GM19372 (cell line): Measurements from ENCODE around the gene ZGRF1.
"Not testable (repeated sequence)": the region's sequence is repeated elsewhere in the genome, so short reads cannot be mapped to it uniquely, and the experiment has no call there.

ENCODE experiments used
- ATAC-seq: cut with Tn5 transposase; IDR thresholded peaks from one replicate; pipeline ENCODE4 v1.9.1; 2021; ENCODE audit warnings: mild to moderate bottlenecking, low read depth, moderate library complexity; ENCODE audit not compliant: unreplicated experiment

ZGRF1 gene

DNA sequence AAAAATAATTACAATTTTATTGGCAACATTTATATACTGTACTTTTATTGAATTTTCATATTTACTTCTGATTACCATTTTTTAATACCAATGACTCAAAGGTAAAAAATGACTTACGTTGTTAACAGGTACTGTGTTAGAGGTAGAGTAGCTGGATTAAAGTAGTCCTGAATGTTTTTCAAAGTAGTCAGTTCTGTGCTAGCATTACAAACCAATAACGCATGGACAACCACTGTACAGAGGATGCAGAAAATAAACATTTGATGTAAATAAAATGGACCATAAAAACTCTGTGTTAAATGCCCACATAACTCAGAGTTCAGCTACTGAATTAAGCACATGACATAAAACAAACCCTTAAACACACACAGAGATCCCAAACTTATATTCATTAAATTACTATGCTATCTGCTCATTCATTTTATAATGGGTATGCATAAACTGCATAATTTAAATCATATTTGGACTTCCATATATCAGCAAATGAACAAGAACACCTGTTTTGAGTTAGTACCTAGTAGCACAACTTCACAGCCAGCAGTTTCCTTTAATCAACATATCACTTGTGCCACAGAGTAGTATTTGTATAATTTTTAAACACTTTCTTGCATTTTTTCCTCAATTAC, 74.3 kb downstream of the ZGRF1 start:
- ATAC-seq: no peak

DNA sequence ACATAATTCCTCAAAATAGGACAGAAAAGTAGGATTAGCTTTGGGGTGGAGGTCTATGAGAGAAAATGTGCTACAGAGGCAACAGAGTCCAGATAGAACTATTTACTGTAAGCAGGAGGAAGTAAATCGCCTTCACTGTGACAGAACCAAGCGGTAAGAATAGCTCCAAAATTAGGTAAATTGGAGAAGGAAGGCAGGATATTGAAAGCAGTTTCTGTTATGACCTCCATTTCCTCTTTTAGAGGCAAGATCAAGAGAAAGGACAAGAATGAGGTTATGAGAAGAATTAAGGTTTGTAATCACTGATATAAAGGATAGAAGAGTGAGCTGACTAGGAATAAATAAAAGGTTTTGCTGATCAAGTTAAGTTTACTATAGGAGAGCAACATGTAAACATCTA, 76.6 kb downstream of the ZGRF1 start:
- no peak for ATAC-seq

DNA sequence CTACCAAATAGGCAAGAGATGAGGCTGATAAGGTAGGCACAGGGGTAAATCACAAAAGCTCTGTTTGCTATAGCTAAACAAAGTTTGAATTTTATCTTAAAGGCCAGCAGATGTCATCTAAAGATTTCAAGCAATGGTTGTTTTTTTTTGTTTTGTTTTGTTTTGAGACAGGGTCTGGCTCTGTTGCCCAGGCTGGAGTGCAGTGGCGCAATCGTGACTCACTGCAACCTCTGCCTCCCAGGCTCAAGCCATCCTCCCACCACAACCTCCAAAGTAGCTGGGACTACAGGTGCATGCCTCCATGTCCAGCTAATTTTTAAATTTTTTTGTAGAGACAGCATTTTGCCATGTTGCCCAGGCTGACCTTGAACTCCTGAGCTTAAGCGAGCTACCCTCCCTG, 77.7 kb downstream of the ZGRF1 start:
- ATAC-seq: no peak

- ATAC-seq: no peak
These were observed 78.9 kb downstream of the ZGRF1 start for GRCh38 chr4:112557676-112558411.

DNA sequence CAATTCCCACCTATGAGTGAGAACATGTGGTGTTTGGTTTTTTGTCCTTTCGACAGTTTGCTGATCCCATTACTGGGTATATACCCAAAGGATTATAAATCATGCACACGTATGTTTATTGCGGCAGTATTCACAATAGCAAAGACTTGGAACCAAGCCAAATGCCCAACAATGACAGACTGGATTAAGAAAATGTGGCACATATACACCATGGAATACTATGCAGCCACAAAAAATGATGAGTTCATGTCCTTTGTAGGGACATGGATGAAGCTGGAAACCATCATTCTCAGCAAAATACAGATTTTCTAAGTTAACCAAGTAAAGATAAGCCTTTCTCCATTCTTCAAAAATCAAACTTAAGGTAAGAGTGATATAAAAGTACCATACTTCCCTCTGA, 82.4 kb downstream of the ZGRF1 start:
- not testable (repeated sequence) for ATAC-seq

- no peak for ATAC-seq
These were observed 84.0 kb downstream of the ZGRF1 start for GRCh38 chr4:112552668-112553067.

- ATAC-seq: peak; percentile 53
These were observed 86.0 kb downstream of the ZGRF1 start for GRCh38 chr4:112550728-112551127.

DNA sequence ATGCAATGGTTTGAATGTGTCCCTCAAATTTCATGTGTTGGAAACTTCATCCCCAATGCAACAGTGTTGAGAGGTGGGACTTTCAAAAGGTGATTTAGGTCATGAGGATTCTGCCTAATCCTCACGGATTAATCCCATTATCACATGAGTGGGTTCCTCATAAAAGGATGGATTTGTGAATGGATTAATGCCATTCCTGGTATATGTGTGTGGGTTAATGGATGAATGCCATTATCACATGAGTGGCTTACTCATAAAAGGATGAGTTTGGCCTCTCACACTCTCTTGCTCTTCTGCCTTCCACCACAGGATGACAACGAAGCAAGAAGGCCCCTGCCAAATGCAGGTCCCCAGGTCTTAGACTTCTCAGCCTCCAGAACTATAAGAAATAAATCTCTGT, 90.2 kb downstream of the ZGRF1 start:
- no peak for ATAC-seq

DNA sequence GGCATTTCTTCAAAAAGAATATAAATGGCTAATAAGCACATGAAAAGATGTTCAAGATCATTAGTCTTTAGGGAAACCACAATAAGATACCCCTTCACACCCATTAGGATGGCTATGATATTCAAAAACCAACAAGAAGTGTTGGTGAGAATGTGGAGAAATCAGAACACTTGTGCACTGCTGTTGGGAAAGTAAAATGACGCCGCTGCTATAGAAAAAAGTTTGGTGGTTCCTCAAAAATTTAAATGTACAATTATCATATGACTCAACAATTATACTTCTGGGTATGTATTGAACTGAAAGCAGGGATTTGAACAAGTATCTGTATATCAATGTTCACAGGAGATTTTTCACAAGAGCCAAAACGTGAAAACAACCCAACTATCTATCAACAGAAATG, 91.4 kb downstream of the ZGRF1 start:
- ATAC-seq: no peak

GRCh38 chr4:112540695-112541094, 96.0 kb downstream of the ZGRF1 start:
- ATAC-seq: no peak

DNA sequence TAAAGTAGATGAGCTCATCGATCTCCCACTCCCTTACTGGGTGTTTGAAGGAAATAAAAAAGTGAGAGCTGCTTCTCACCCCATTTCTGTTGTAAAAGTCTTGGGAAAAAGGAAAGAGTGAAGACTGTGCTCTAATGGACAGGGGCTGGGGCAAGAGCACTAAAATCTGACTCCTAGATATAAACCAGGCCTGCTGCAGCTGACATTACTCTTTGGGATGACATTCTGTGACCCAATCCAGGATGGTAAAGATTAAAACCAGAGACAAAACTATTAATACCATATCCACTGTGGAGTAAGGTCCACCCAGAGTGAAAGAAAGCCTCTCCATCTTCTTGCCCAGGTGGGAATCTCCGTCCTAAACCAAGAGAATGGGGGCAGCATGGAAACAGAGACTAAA, 100.6 kb downstream of the ZGRF1 start:
- no peak for ATAC-seq

DNA sequence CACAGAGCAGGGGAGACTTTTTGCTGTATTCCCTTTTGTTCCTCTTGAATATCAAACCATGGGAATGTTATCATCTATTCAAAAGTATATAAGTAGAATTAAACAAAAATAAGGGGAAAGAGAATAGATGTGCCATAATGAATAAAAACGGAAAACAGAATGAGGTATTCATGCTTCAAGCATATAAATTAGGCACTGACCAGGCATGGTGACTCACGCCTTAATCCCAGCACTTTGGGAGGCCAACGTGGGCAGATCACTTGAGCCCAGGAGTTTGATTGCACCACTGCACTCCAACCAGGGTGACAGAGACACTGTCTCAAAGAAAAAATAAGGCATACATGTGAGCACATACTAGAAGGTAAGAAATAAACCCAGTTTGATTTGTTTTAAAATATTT, 104.4 kb downstream of the ZGRF1 start:
- ATAC-seq: no peak

- ATAC-seq: no peak
These were observed 105.6 kb downstream of the ZGRF1 start for GRCh38 chr4:112531146-112531545.

DNA sequence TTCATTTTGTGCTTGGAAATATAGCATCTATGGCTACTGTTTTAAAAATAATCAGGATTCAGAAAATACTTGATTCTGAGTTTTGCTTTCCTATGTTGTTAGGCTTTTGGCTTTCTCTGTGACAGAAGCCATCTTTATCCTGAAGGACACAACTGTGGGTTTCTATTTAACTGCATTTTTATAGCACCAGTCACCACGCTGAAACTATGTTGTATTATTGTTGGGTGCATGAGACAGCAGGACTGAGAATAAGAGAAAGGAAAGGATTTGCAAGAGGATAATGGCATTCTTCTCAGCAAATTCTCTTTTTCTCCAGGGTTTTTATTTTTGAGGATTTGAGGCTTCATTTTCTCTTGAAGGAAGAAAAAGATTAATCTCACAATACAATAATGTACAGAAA, 110.6 kb downstream of the ZGRF1 start:
- no peak for ATAC-seq

DNA sequence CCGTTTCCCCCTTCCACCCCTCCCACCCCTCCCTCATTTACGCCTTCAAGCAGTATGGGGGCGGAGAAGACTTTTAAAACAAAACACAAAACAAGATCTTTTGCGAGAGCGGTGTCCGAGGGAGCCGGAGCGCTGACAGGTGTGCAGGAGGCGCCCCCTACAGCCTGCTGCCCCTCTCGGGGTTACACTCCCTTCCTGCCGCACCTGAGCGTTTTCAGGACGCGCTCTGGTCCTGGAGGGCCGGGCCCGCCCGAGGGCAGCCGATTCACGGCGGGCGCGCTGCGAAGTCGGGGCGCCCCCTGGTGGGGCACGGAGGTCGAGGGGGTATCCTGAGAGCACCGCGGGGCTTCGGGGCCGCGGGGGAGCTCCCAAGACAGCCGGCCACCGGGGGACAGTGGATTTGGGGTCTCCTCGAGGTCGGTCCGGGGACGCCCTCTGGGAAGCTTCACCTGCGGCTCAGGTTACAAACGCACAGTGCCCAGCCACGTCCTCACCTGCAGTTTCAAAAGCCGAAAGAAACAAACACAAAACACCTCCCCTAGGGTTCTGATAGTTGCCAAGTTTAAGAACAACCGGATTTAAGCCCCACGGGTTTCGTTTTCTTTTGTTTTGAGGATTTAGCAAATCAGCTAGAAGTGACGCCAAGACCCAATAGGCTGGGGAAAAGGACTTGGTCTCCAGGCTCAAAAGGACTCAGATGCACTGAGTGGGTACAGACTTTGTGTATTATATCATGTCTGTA, 112.8 kb downstream of the ZGRF1 start:
- ATAC-seq: peak; percentile 79

DNA sequence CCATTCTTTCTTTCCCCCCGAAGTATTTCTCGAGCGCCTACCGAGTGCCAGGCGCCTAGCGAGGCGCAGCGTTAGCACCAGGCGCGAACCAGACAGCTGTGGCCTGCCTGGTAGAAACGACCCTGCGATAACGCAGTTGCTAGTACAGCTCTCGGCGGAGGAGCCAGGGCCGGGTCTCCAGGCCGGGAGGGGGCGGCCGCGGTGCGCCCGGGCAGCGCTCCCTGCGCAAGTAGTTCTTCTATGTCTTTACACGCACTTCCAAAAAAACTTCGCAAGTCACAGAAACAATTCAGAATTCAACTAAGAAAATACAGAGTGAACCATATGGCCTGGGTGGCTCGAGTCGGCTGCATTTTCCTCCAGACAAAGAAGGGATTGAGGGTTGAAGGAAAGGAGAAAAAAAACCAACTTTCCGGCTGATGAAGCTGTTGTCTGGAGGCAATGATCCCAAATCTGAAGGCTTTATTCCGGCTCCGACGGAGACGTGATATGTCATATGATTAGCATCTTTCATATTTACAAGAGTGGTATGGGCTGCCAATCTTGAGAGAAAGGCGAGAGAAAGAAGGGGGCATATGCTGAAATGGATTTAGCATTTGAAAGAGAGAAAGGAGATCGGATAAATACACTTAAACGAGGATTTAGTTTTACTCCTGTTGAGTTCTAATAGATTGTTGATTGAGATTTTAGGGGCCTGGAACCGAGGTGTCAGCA, 113.5 kb downstream of the ZGRF1 start:
- peak; percentile 40 for ATAC-seq

GRCh38 chr4:112522431-112522830, 114.3 kb downstream of the ZGRF1 start:
- ATAC-seq: not testable (repeated sequence)

DNA sequence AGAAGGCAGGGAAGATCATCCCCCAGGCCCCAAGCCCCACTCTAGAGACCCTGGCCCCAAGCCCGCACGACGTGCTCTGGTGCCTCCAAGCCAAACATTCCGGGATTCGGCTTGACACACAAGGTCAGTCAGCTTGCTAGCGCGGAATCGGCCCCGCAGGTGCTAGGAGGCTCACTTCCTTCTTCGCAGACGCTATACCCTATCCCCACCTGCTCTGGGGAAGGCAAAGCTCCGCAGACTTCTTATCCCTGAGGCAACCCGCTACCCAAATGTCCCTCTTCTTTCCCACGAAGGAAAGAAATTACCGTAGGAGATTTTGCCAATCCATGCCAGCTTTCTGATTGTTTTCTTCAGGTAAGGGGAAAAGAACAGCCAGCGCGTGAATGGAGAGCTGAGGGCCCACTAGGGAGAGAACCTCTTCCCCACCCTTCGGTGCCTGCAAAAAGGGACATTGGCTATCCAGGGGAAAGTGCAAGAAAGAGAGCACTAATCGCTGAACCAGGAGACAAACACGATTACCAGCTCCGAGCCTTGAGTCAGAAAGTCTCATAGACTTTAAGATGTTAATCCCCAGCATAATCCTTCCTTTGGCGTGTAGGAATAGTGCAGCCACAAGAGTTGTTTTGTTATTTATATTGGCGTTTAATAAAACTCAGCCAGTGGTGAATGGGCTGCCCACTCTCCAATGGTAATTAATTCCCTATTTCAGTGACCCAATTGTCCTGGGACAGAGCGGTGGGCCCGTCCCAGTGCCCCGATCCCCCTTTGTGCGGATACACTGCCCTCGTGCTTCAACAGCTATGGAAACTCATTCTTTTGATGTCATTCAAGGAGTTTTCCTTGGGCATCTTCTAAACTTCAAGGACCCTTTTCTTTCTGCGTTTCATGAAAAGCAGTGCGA, 115.3 kb downstream of the ZGRF1 start:
- no peak for ATAC-seq

DNA sequence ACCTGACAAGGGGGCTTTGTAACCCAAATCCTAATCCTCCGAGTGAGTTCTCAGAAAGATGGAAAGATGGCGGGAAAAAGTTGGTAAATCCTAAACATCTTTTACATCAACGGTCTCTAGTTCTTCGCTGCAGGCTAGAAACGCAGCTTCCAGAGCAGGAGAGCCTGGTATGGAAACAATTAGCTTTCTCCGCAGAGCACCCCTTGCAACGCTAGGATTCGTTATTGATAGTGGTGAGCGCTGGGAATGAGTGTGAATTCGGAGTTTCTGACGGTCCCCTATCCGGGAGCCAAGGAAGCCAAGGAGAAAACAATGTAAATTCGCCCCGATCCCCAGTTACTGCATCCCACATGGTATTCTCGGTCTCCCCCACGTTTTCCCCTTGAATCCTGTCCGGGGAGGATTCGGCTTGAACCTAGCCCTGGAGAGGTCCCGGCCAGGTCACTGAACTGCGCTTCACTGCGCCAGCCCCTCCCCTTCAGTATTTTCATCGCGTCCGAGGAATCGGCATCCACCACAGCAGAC, 116.0 kb downstream of the ZGRF1 start:
- no peak for ATAC-seq
